SK-N-SH (cell line): ENCODE data around the gene RAVER1. TPM values are rescaled to one million over a fixed set of nuclear protein-coding genes. Genes with fewer than 3 reads are reported as not detected.

Experiments used
- CTCF ChIA-PET: fragments of 300-600, 350-600 bp; formaldehyde crosslinking; extraction: SDS; loops from one replicate; lab custom pipeline; 2021; lab: Yijun Ruan, JAX
- POLR2A ChIA-PET: fragments of 350-600 bp; sonication (Branson Sonifier 250); formaldehyde crosslinking; extraction: SDS; loops from one replicate; lab custom pipeline; 2020; ENCODE audit warnings: antibody characterized with exemption, inconsistent platforms; lab: Yijun Ruan, JAX
- DNase-seq: peaks from one replicate; pipeline ENCODE4 v3.0.0; 2012
- H2AFZ ChIP-seq: fragments of 200-600 bp; sonication (generic); 2 replicates; pipeline ENCODE4 v1.8.1; 2016; ENCODE audit warnings: antibody characterized with exemption, mild to moderate bottlenecking, low read depth
- H3F3A ChIP-seq: fragments of 200-600 bp; sonication (generic); replicated peaks from 2 replicates; pipeline ENCODE3; 2016; ENCODE audit warnings: antibody characterized with exemption, mild to moderate bottlenecking; ENCODE audit not compliant: insufficient read depth
- H3K27ac ChIP-seq, 2 experiments: fragments of 200-500 bp in 1 of 2; fragments of 200-600 bp in 1 of 2; sonication (Bioruptor generic) in 1 of 2; sonication (generic), shearing (Covaris generic) in 1 of 2; 2 replicates each; pipeline versions ENCODE4 v1.5.1 to v1.6.1; 2014 to 2016; ENCODE audit warnings: low read depth in 2 of 2, inconsistent platforms in 1 of 2, low read length in 1 of 2, mild to moderate bottlenecking in 1 of 2, mixed read lengths in 1 of 2
- H3K27me3 ChIP-seq: fragments of 200-600 bp; sonication (generic), shearing (Covaris generic); 2 replicates; pipeline ENCODE4 v1.6.1; 2016; ENCODE audit warnings: mixed run types; ENCODE audit not compliant: insufficient read depth
- H3K36me3 ChIP-seq, 2 experiments: fragments of 200-500 bp in 1 of 2; fragments of 200-600 bp in 1 of 2; sonication (Bioruptor generic) in 1 of 2; sonication (generic) in 1 of 2; replicated peaks in 1 of 2; 2 replicates each; pipeline versions ENCODE3 to v1.5.1; 2014 to 2016; ENCODE audit warnings: low read length in 1 of 2, mild to moderate bottlenecking in 1 of 2; ENCODE audit not compliant: insufficient read depth in 2 of 2, control insufficient read depth in 1 of 2
- H3K4me1 ChIP-seq, 2 experiments: fragments of 200-500 bp in 1 of 2; fragments of 200-600 bp in 1 of 2; sonication (Bioruptor generic) in 1 of 2; sonication (generic), shearing (Covaris generic) in 1 of 2; 2 replicates each; pipeline versions ENCODE4 v1.5.1 to v1.6.1; 2014 to 2016; ENCODE audit warnings: low read depth in 1 of 2, low read length in 1 of 2, mixed run types in 1 of 2; ENCODE audit not compliant: insufficient read depth in 2 of 2, control insufficient read depth in 1 of 2
- H3K4me2 ChIP-seq: fragments of 200-600 bp; sonication (generic), shearing (Covaris generic); 2 replicates; pipeline ENCODE4 v1.6.1; 2017; ENCODE audit warnings: mixed run types
- H3K4me3 ChIP-seq, 2 experiments: fragments of 200-500 bp in 1 of 2; fragments of 200-600 bp in 1 of 2; sonication (Bioruptor generic) in 1 of 2; sonication (generic), shearing (Covaris generic) in 1 of 2; 2 replicates each; pipeline versions ENCODE4 v1.5.1 to v1.8.1; 2014 to 2016; ENCODE audit warnings: low read depth in 2 of 2, inconsistent platforms in 1 of 2, low read length in 1 of 2, mild to moderate bottlenecking in 1 of 2, mixed read lengths in 1 of 2, moderate library complexity in 1 of 2
- H3K79me2 ChIP-seq: fragments of 200-600 bp; sonication (generic); 2 replicates; pipeline ENCODE4 v1.8.1; 2017; ENCODE audit warnings: mild to moderate bottlenecking; ENCODE audit not compliant: insufficient read depth
- H3K9ac ChIP-seq: fragments of 200-600 bp; sonication (generic); 2 replicates; pipeline ENCODE4 v1.6.1; 2017; ENCODE audit warnings: mixed run types
- H3K9me2 ChIP-seq: fragments of 200-600 bp; sonication (generic); 2 replicates; pipeline ENCODE4 v1.6.1; 2017; ENCODE audit warnings: mixed run types
- H3K9me3 ChIP-seq: fragments of 200-600 bp; sonication (generic); 2 replicates; pipeline ENCODE4 v1.6.1; 2017; ENCODE audit warnings: mixed run types, mild to moderate bottlenecking, moderate library complexity
- H4K20me1 ChIP-seq: fragments of 200-600 bp; sonication (generic); 2 replicates; pipeline ENCODE4 v1.6.1; 2017; ENCODE audit warnings: mild to moderate bottlenecking, mixed run types; ENCODE audit not compliant: insufficient read depth
- CHD2 ChIP-seq: fragments of 150-350 bp; IDR thresholded peaks from 2 replicates; pipeline ENCODE4 v1.6.1; 2018; ENCODE audit warnings: low read length; ENCODE audit not compliant: partially characterized antibody
- ELF1 ChIP-seq: IDR thresholded peaks from 2 replicates; pipeline ENCODE4 v1.4.0; 2012
- EZH2phosphoT487 ChIP-seq: fragments of 200-600 bp; sonication (generic); IDR thresholded peaks from 2 replicates; pipeline ENCODE4 v1.6.1; 2017; ENCODE audit warnings: low read depth, mixed run types, mild to moderate bottlenecking, antibody characterized with exemption, moderate library complexity, borderline replicate concordance
- FOXJ3 ChIP-seq: sonication (generic); formaldehyde crosslinking; IDR thresholded peaks from 2 replicates; pipeline ENCODE4 v1.5.1; 2020; ENCODE audit warnings: mild to moderate bottlenecking, missing genetic modification reagents
- FOXM1 ChIP-seq: IDR thresholded peaks from 2 replicates; pipeline ENCODE4 v1.4.0; 2012; ENCODE audit warnings: low read depth, mild to moderate bottlenecking
- JUND ChIP-seq: IDR thresholded peaks from 2 replicates; pipeline ENCODE4 v1.4.0; 2012
- MEF2A ChIP-seq: IDR thresholded peaks from 2 replicates; pipeline ENCODE4 v1.4.0; 2012; ENCODE audit warnings: low read depth, borderline replicate concordance
- MXI1 ChIP-seq: IDR thresholded peaks from 2 replicates; pipeline ENCODE4 v1.6.1; 2012; ENCODE audit warnings: mild to moderate bottlenecking, low read depth, low read length, improper control_type of control experiment
- NFIC ChIP-seq: IDR thresholded peaks from 2 replicates; pipeline ENCODE4 v1.4.0; 2012; ENCODE audit warnings: borderline replicate concordance
- NRF1 ChIP-seq: IDR thresholded peaks from 2 replicates; pipeline ENCODE4 v1.6.1; 2012; ENCODE audit warnings: low read depth, mild to moderate bottlenecking, low read length
- POLR2AphosphoS5 ChIP-seq: IDR thresholded peaks from 2 replicates; pipeline ENCODE4 v1.6.1; 2012; ENCODE audit warnings: low read depth, low read length
- RAD21 ChIP-seq: IDR thresholded peaks from 2 replicates; pipeline ENCODE4 v1.6.1; 2012; ENCODE audit warnings: mild to moderate bottlenecking, low read length
- RCOR1 ChIP-seq: fragments of 150-350 bp; IDR thresholded peaks from 2 replicates; pipeline ENCODE4 v1.6.1; 2017; ENCODE audit warnings: antibody characterized with exemption, low read length
- RFX5 ChIP-seq: IDR thresholded peaks from 2 replicates; pipeline ENCODE4 v1.6.1; 2012; ENCODE audit warnings: mild to moderate bottlenecking, improper control_type of control experiment, low read length
- RXRA ChIP-seq: IDR thresholded peaks from 2 replicates; pipeline ENCODE4 v1.4.0; 2012; ENCODE audit warnings: low read depth, mild to moderate bottlenecking, borderline replicate concordance
- TAF1 ChIP-seq: IDR thresholded peaks from 2 replicates; pipeline ENCODE4 v1.6.1; 2012; ENCODE audit warnings: low read depth, mild to moderate bottlenecking, low read length, moderate library complexity, borderline replicate concordance
- TCF12 ChIP-seq: IDR thresholded peaks from 2 replicates; pipeline ENCODE4 v1.4.0; 2012
- TEAD4 ChIP-seq: IDR thresholded peaks from 2 replicates; pipeline ENCODE4 v1.4.0; 2012; ENCODE audit warnings: mild to moderate bottlenecking, borderline replicate concordance; ENCODE audit not compliant: insufficient read depth
- WGBS: methylation state at CpG from one replicate; pipeline ENCODE4 v1.1.6; 2017; ENCODE audit warnings: low lambda C conversion rate; 5-methylcytosine and 5-hydroxymethylcytosine counted together
- polyA plus RNA-seq, 3 experiments: library from polyadenylated mRNA; depleted of rRNA; stranded (reverse); fragments of >200 nt; gene quantifications; 2 replicates each; pipeline ENCODE4 v1.2.3, GENCODE V29; 2012
- TF ChIP-seq, protein P1 (sequence below): fragments of 150-350 bp; IDR thresholded peaks from 2 replicates; pipeline ENCODE4 v1.6.1; 2016; ENCODE audit warnings: mild to moderate bottlenecking, low read depth, low read length
- TF ChIP-seq, protein P2 (sequence below): fragments of 150-350 bp; IDR thresholded peaks from 2 replicates; pipeline ENCODE4 v1.6.1; 2017; ENCODE audit warnings: antibody characterized with exemption, low read length, low read depth, borderline replicate concordance

Gene RAVER1
- polyA plus RNA-seq, 1 of the 3 experiments (the other 2 are of a cell fraction) = 8.2 TPM

DNA sequence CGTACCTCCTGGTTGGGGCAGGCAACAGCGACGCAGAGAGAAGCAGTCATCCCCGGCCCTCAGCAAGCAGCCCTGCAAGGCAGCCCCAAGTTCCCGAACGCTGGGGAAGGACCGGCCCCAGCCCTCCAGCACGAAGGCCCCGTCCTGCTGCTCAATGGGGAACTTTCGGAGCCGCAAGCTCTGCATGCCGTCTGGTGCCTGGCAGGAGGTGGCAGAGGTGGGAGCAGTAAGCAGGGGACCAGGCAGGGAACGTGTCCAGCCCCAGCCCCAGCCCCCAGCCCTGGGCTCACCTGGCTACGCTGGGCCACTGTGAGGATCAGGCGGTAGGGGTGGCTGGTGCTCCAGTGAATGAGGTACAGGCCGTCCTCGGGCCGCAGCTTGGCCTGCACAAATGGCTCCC lies 28.9 kb upstream of the RAVER1 start:
- CTCF ChIA-PET = interaction anchor here (0.8 to 1.1 kb wide), 3 partner anchors 26 to 93 kb away, joined by 3 read pairs; no protein-coding TSS in a partner anchor
- H4K20me1 ChIP-seq = no peaks in the 10 kb centered on the region
- H3K27ac ChIP-seq = no peak overlapping the region
- H3K27me3 ChIP-seq = no peaks in the 10 kb centered on the region
- no peak overlapping the region for H3K4me3 ChIP-seq
- no peak overlapping the region for H3K9ac ChIP-seq
- H3K4me1 ChIP-seq = no peaks in the 10 kb centered on the region
- no peaks in the 10 kb centered on the region for H3K9me2 ChIP-seq
- no peaks in the 10 kb centered on the region for H3K9me3 ChIP-seq
- no peaks in the 10 kb centered on the region for H3F3A ChIP-seq
- 89% methylated on average over 8 of the region's 18 CpGs for WGBS
- peaks cover 6 to 24% of the 10 kb centered on the region in 2 experiments for H3K36me3 ChIP-seq
- H3K4me2 ChIP-seq = no peak overlapping the region
- no peak for DNase-seq
- no peak overlapping the region for H2AFZ ChIP-seq
- POLR2A ChIA-PET = no interaction called here
- TF ChIP-seq TEAD4 (no peak), TCF12 (no peak), FOXM1 (no peak), EZH2phosphoT487 (no peak), MEF2A (no peak), CHD2 (no peak), TAF1 (no peak), FOXJ3 (CRISPR knock-in tag) (no peak), RCOR1 (no peak), NRF1 (no peak), ELF1 (no peak), JUND (no peak), RXRA (no peak), NFIC (no peak), RFX5 (no peak), MXI1 (no peak), POLR2AphosphoS5 (no peak), RAD21 (no peak)
- TF ChIP-seq, protein P1, sequence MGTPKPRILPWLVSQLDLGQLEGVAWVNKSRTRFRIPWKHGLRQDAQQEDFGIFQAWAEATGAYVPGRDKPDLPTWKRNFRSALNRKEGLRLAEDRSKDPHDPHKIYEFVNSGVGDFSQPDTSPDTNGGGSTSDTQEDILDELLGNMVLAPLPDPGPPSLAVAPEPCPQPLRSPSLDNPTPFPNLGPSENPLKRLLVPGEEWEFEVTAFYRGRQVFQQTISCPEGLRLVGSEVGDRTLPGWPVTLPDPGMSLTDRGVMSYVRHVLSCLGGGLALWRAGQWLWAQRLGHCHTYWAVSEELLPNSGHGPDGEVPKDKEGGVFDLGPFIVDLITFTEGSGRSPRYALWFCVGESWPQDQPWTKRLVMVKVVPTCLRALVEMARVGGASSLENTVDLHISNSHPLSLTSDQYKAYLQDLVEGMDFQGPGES = no peak
- TF ChIP-seq, protein P2, sequence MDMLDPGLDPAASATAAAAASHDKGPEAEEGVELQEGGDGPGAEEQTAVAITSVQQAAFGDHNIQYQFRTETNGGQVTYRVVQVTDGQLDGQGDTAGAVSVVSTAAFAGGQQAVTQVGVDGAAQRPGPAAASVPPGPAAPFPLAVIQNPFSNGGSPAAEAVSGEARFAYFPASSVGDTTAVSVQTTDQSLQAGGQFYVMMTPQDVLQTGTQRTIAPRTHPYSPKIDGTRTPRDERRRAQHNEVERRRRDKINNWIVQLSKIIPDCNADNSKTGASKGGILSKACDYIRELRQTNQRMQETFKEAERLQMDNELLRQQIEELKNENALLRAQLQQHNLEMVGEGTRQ = no peak
- H3K79me2 ChIP-seq = no peaks in the 10 kb centered on the region
